T-cell (primary cell): ENCODE measurements around the gene UBR3. TPM values are rescaled to one million over a fixed set of nuclear protein-coding genes. Genes with fewer than 3 reads are reported as not detected.

ENCODE experiments used
- ATAC-seq, 4 experiments: fragments of 200-7000 bp in 3 of 4; fragments of 150-1000 bp in 1 of 4; cut with Tn5 transposase; replicated peaks in 1 of 4; 1 replicate in 3 of 4; 2 replicates in 1 of 4; pipeline ENCODE4 v1.10.0; 2021; ENCODE audit warnings: moderate library complexity in 3 of 4, mild to moderate bottlenecking in 2 of 4, moderate number of reproducible peaks in 1 of 4
- CTCF ChIA-PET, 2 donors: fragments of 300-600 bp; sonication (Branson Sonifier 250); formaldehyde crosslinking; loops; one replicate each; lab custom pipeline; 2022; ENCODE audit warnings: antibody characterized with exemption in 2 of 2; lab: Charles Lee
- POLR2A ChIA-PET, 2 donors: fragments of 300-600 bp; sonication (Branson Sonifier 250); formaldehyde crosslinking; loops; one replicate each; lab custom pipeline; 2022; ENCODE audit warnings: antibody characterized with exemption in 2 of 2; lab: Charles Lee
- DNase-seq, 35 experiments: peaks; one replicate each; pipeline versions ENCODE4 v3.0.0 to v3.0.0-alpha.2; 2013 to 2023
- H3K27ac ChIP-seq: one replicate; pipeline ENCODE4 v1.5.1; 2013; ENCODE audit warnings: low read length
- H3K27me3 ChIP-seq, 2 experiments: replicated peaks in 1 of 2; 1 replicate in 1 of 2; 2 replicates in 1 of 2; pipeline versions ENCODE4 v1.6.1 to v1.7.0; 2013; ENCODE audit warnings: low read length in 1 of 2, mixed read lengths in 1 of 2; ENCODE audit not compliant: control insufficient read depth in 2 of 2, insufficient read depth in 2 of 2; ENCODE audit errors: extremely low read depth in 1 of 2
- H3K36me3 ChIP-seq, 2 donors: 1 replicate in 1 of 2; 2 replicates in 1 of 2; pipeline versions ENCODE4 v1.6.1 to v1.7.0; 2013; ENCODE audit warnings: low read length in 1 of 2; ENCODE audit not compliant: control insufficient read depth in 2 of 2, insufficient read depth in 1 of 2; ENCODE audit errors: extremely low read depth in 1 of 2
- H3K4me1 ChIP-seq, 2 experiments: 1 replicate in 1 of 2; 2 replicates in 1 of 2; pipeline versions ENCODE4 v1.6.1 to v1.7.0; 2013; ENCODE audit warnings: low read length in 2 of 2, mixed read lengths in 1 of 2; ENCODE audit not compliant: insufficient read depth in 2 of 2, control insufficient read depth in 1 of 2; ENCODE audit errors: extremely low read depth in 1 of 2
- H3K4me3 ChIP-seq, 2 donors: 1 replicate in 1 of 2; 2 replicates in 1 of 2; pipeline versions ENCODE4 v1.5.1 to v1.7.0; 2013; ENCODE audit warnings: mild to moderate bottlenecking in 2 of 2, low read length in 1 of 2, moderate library complexity in 1 of 2; ENCODE audit not compliant: control insufficient read depth in 1 of 2; ENCODE audit errors: extremely low read depth in 1 of 2
- H3K9me3 ChIP-seq: 2 replicates; pipeline ENCODE4 v1.7.0; 2013
- H3K27ac Mint-ChIP-seq, 2 donors: one replicate each; pipeline ENCODE4 v1.8.0; 2020 to 2021; ENCODE audit warnings: mild to moderate bottlenecking in 2 of 2, mixed read lengths in 2 of 2
- H3K27me3 Mint-ChIP-seq, 2 donors: one replicate each; pipeline ENCODE4 v1.8.0; 2021 to 2022; ENCODE audit warnings: mixed read lengths in 2 of 2
- H3K36me3 Mint-ChIP-seq: one replicate; pipeline ENCODE4 v1.8.0; 2021; ENCODE audit warnings: mixed read lengths
- H3K4me1 Mint-ChIP-seq, 3 donors: one replicate each; pipeline ENCODE4 v1.8.0; 2020 to 2022; ENCODE audit warnings: mixed read lengths in 3 of 3, mild to moderate bottlenecking in 1 of 3
- H3K4me3 Mint-ChIP-seq, 3 donors: one replicate each; pipeline ENCODE4 v1.8.0; 2020 to 2022; ENCODE audit warnings: mild to moderate bottlenecking in 3 of 3, mixed read lengths in 3 of 3, moderate library complexity in 3 of 3
- H3K9me3 Mint-ChIP-seq, 3 donors: one replicate each; pipeline ENCODE4 v1.8.0; 2020 to 2022; ENCODE audit warnings: mixed read lengths in 3 of 3
- WGBS: methylation state at CpG from one replicate; pipeline ENCODE4 v1.1.5; 2013; ENCODE audit warnings: missing lambda C conversion rate; ENCODE audit not compliant: insufficient coverage; 5-methylcytosine and 5-hydroxymethylcytosine counted together
- total RNA-seq, 35 experiments: library from RNA in 6 of 35; stranded (reverse) in 6 of 35; fragments of 120-200 nt in 1 of 35; gene quantifications; one replicate each; pipeline versions ENCODE4 v1.2.1 to v1.2.4 and lab custom pipeline; 2013 to 2026

UBR3 gene
- total RNA-seq, 5 donors from 2014 or later (not counting 1 experiment from before 2014, with no cell fraction given) = 28.6 to 49.9 (median 31.3) TPM

DNA sequence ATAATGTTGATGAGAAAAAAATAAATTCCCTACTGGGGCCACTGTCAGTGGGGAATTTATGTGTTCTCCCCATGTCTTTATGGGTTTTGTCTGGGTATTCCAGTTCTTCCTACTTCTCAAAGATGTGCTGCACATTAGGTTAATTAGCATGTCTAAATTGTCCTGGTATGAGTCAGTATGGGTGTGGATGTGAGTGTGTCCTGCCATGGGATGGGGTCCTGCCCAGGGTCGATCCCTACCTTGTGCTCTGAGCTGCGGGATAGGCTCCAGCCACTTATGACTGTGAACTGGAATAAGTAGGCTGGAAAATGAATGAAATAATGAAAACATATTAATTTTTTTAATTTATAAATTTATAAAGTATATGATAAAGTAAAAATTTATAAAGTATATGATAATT is 167.5 kb downstream of the UBR3 start:
- peaks cover 47% of the 10 kb centered on the region for H3K36me3 Mint-ChIP-seq
- ATAC-seq = no peak

DNA sequence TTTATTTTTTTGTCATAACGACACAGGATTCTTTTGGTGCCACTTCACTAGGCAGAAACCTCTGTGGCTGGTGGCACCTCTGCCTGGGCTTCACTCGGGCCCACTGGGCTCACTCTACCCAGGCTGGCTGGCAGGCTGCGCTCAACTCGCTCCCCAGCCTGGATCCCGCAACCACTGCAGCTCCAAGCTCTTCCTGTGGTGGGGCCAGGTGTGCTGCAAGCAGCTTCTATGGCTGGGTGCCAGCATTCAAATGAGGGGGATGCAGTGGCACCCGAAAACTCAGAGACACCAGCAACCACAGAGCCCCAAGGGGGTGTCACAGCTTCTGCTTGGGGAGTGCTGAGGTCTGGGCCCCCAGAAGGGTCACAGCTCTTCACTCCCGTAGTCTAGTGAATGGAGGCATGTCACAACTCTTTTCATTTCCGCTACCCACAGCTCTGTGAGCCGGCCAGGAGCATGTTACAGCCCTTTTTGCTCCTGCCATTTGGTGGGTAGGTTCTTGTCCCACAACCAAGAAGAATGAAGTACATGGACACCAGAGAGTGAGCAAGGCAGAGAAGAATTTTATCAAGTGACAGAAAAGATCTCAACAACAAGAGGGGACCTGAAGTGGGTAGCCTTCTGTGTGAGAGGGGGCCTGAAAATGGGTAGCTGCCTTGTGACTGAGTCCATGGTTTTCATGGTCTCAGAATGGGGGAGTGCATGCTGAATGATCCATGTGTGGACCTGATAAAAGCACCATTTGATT is 170.1 kb downstream of the UBR3 start:
- 95% methylated on average over 5 of the region's 9 CpGs for WGBS
- ChIA-PET CTCF (no interaction called here), POLR2A (interaction anchor here in 1 of 2 donors (0.6 to 0.7 kb wide), 2 partner anchors 69 to 311 kb away, joined by 4 to 7 read pairs; no protein-coding TSS in a partner anchor)
- Histone ChIP-seq H3K27ac (no peak overlapping the region), H3K4me3 (no peak overlapping the region), H3K36me3 (peaks cover 6 to 18% of the 10 kb centered on the region in 2 donors), H3K27me3 (no peaks in the 10 kb centered on the region), H3K4me1 (no peaks in the 10 kb centered on the region), H3K9me3 (no peaks in the 10 kb centered on the region)
- H3K36me3 Mint-ChIP-seq = peaks cover 46% of the 10 kb centered on the region
- DNase-seq (no peak), ATAC-seq (no peak)
- no peaks in the 10 kb centered on the region for H3K9me3 Mint-ChIP-seq
- no peak overlapping the region for H3K4me3 Mint-ChIP-seq
- H3K27ac Mint-ChIP-seq = no peak overlapping the region
- peaks cover 0 to 9% (median 3%) of the 10 kb centered on the region in 3 donors for H3K4me1 Mint-ChIP-seq
- H3K27me3 Mint-ChIP-seq = no peaks in the 10 kb centered on the region

More for the DNA sequence above, 167.5 kb downstream of the UBR3 start:
- peaks cover 6 to 13% of the 10 kb centered on the region in 2 donors for H3K36me3 ChIP-seq
- no CpG with 5 or more reads among the region's 2 CpGs for WGBS
- H3K4me1 Mint-ChIP-seq = no peaks in the 10 kb centered on the region
- ChIA-PET POLR2A (no interaction called here), CTCF (interaction anchor here in 1 of 2 donors (0.6 kb wide), 1 partner anchor 1713 kb away, joined by 3 read pairs; no protein-coding TSS in a partner anchor)
- no peak overlapping the region for H3K4me3 ChIP-seq
- H3K27ac ChIP-seq = no peak overlapping the region
- H3K4me1 ChIP-seq = no peaks in the 10 kb centered on the region
- DNase-seq = no peak
- no peaks in the 10 kb centered on the region for H3K27me3 Mint-ChIP-seq
- peaks cover 0 to 8% (median 0%) of the 10 kb centered on the region in 3 donors for H3K9me3 Mint-ChIP-seq
- no peaks in the 10 kb centered on the region for H3K9me3 ChIP-seq
- H3K27ac Mint-ChIP-seq = no peak overlapping the region
- H3K4me3 Mint-ChIP-seq = no peak overlapping the region
- H3K27me3 ChIP-seq = no peaks in the 10 kb centered on the region

DNA sequence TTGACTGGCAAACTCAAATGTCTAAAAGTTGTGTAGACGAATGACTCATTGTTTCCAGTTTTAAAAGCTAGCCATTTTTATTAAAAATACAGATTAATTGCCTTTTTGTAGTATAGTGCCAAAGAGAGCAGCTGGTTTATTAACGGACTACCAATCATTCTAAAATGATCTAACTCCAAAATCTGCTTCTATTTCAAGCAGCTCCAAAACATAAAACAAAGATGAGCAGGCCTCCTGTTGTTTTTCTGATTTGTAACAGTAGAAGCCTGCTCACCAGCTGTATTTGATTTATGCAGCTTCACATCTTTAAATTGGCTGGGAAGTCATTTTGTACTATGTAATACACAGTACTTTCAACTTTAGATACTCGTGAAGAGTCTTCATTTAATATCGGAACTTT is 171.8 kb downstream of the UBR3 start:
- ATAC-seq (no peak), DNase-seq (no peak)
- Mint-ChIP-seq H3K4me3 (no peak overlapping the region), H3K27me3 (no peaks in the 10 kb centered on the region), H3K4me1 (peaks cover 0 to 10% (median 3%) of the 10 kb centered on the region in 3 donors), H3K27ac (no peak overlapping the region), H3K36me3 (peaks cover 48% of the 10 kb centered on the region), H3K9me3 (no peaks in the 10 kb centered on the region)
- no peak overlapping the region for H3K4me3 ChIP-seq
- POLR2A ChIA-PET = no interaction called here
- no peak overlapping the region for H3K27ac ChIP-seq
- no peaks in the 10 kb centered on the region for H3K27me3 ChIP-seq
- no peaks in the 10 kb centered on the region for H3K4me1 ChIP-seq
- WGBS = no CpG with 5 or more reads among the region's 4 CpGs
- CTCF ChIA-PET = no interaction called here
- H3K36me3 ChIP-seq = peaks cover 6 to 22% of the 10 kb centered on the region in 2 donors
- H3K9me3 ChIP-seq = no peaks in the 10 kb centered on the region

DNA sequence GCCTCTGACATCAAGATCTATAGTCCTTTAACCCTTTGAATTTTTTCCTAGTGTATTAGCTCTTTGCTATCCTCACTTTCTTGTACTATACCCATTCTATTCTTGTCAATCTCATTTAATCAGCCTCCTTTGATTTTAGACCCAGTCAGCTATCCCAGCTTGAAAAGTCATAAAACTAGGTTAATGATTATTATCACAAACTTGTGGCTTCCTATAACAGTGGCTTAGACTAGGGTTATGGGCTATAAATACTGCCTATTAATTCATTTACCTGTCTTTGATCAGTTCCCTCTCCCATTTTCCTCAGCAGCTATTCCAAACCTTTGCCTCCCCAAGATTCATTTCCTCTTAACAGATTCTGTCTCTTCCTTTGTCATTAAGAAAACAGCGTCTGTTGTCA is 174.8 kb downstream of the UBR3 start:
- no peak overlapping the region for H3K4me3 ChIP-seq
- Mint-ChIP-seq H3K4me1 (peaks cover 0 to 10% (median 3%) of the 10 kb centered on the region in 3 donors), H3K27ac (peak overlapping the region in 1 of 2 donors; percentile 6), H3K9me3 (no peaks in the 10 kb centered on the region), H3K27me3 (no peaks in the 10 kb centered on the region), H3K4me3 (no peak overlapping the region), H3K36me3 (peaks cover 57% of the 10 kb centered on the region)
- POLR2A ChIA-PET = no interaction called here
- no peaks in the 10 kb centered on the region for H3K9me3 ChIP-seq
- CTCF ChIA-PET = interaction anchor here in 1 of 2 donors (0.7 kb wide), 1 partner anchor 455 kb away, joined by 9 read pairs; no protein-coding TSS in a partner anchor
- no peak for DNase-seq
- H3K4me1 ChIP-seq = no peaks in the 10 kb centered on the region
- 100% methylated on average over 1 of the region's 1 CpG for WGBS
- no peak overlapping the region for H3K27ac ChIP-seq
- H3K36me3 ChIP-seq = peaks cover 4 to 27% of the 10 kb centered on the region in 2 donors
- ATAC-seq = no peak
- no peaks in the 10 kb centered on the region for H3K27me3 ChIP-seq

DNA sequence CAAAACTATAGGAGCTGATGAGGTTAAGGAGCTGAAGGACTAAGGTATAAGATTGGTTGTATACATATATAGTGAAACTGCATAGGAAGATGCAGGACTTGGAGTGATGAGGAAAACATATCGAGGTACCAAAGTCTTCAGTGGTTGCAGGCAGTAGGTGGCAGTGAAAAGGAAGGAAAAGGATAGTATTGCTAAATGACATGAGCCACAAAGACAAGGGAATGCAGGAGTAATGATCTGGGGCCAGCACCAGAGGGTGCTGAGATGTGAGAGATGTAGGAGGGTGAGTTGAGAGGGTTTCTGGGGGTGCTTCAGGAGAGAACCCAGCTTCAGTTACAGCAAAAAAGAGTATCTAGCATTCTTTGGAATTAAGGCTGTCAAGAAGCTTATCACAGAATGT is 178.4 kb downstream of the UBR3 start:
- no CpG with 5 or more reads among the region's 1 CpG for WGBS

DNA sequence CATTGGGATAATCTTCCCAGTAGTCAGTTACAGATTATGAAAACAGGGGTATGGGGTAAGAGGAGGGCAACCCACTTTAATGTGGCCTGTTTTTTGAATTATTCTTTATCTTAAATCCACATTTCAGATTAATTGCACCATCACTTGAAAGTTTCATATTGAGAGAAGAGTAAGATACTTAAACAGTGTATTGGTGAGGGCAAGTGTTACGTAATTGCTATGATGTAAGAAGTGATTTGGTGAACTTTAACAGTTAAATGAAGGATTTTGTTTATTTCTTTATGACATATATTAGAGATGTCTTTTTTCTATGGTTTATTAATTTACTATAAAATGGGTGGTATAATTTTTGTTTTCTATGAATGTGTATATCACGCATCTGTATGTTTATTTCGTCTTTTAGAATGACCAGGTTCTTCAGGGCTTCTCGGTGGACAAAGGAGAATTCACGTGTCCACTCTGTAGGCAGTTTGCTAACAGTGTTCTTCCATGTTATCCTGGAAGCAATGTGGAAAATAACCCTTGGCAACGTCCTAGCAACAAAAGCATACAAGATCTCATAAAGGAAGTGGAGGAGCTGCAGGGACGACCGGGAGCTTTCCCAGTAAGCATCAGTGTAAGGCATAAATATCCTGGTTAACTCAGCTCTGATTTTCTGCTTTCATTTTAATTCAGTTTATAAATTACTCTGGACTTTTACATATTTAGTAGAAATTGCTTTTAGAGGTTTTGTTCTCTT is 179.5 kb downstream of the UBR3 start:
- 97% methylated on average over 4 of the region's 8 CpGs for WGBS
- H3K27me3 ChIP-seq = no peaks in the 10 kb centered on the region
- H3K4me3 Mint-ChIP-seq = no peak overlapping the region
- no peaks in the 10 kb centered on the region for H3K9me3 ChIP-seq
- no peak for ATAC-seq
- no peaks in the 10 kb centered on the region for H3K9me3 Mint-ChIP-seq
- no peak for DNase-seq
- peaks cover 0 to 25% of the 10 kb centered on the region in 2 donors for H3K36me3 ChIP-seq
- peaks cover 47% of the 10 kb centered on the region for H3K36me3 Mint-ChIP-seq
- H3K27ac ChIP-seq = no peak overlapping the region
- no peak overlapping the region for H3K27ac Mint-ChIP-seq
- no peak overlapping the region for H3K4me3 ChIP-seq
- ChIA-PET POLR2A (no interaction called here), CTCF (no interaction called here)
- peaks cover 0 to 5% (median 3%) of the 10 kb centered on the region in 3 donors for H3K4me1 Mint-ChIP-seq
- H3K4me1 ChIP-seq = no peaks in the 10 kb centered on the region
- H3K27me3 Mint-ChIP-seq = no peaks in the 10 kb centered on the region

More for the DNA sequence above, 178.4 kb downstream of the UBR3 start:
- Mint-ChIP-seq H3K36me3 (peaks cover 52% of the 10 kb centered on the region), H3K27ac (no peak overlapping the region), H3K4me1 (peaks cover 0 to 5% (median 3%) of the 10 kb centered on the region in 3 donors), H3K9me3 (no peaks in the 10 kb centered on the region), H3K4me3 (no peak overlapping the region), H3K27me3 (no peaks in the 10 kb centered on the region)
- no peaks in the 10 kb centered on the region for H3K27me3 ChIP-seq
- DNase-seq = no peak
- ATAC-seq = no peak
- peaks cover 0 to 25% of the 10 kb centered on the region in 2 donors for H3K36me3 ChIP-seq
- no peaks in the 10 kb centered on the region for H3K4me1 ChIP-seq
- no peak overlapping the region for H3K4me3 ChIP-seq
- CTCF ChIA-PET = interaction anchor here in 1 of 2 donors (0.5 kb wide), 1 partner anchor 74 kb away, joined by 5 read pairs; no protein-coding TSS in a partner anchor
- POLR2A ChIA-PET = no interaction called here
- no peak overlapping the region for H3K27ac ChIP-seq
- no peaks in the 10 kb centered on the region for H3K9me3 ChIP-seq
